AG04450 (cell line): ENCODE measurements around the gene KCTD18. TPM values are rescaled to one million over a fixed set of nuclear protein-coding genes. Genes with fewer than 3 reads are reported as not detected.

ENCODE experiments used
- CTCF ChIA-PET: fragments of 300-600, 350-600 bp; formaldehyde crosslinking; extraction: SDS; loops from one replicate; lab custom pipeline; 2022; ENCODE audit warnings: antibody characterized with exemption, inconsistent platforms; lab: Charles Lee
- POLR2A ChIA-PET: fragments of 350-600 bp; formaldehyde crosslinking; extraction: SDS; loops from one replicate; lab custom pipeline; 2021; ENCODE audit warnings: antibody characterized with exemption, inconsistent platforms; lab: Yijun Ruan, JAX
- DNase-seq: peaks from one replicate; pipeline ENCODE4 v3.0.0-alpha.2; 2011; ENCODE audit warnings: low read depth, low spot score
- H3K27ac ChIP-seq: one replicate; pipeline ENCODE4 v1.5.1; 2012; ENCODE audit warnings: low read depth, low read length, control low read depth
- H3K27me3 ChIP-seq: one replicate; pipeline ENCODE4 v1.6.0; 2012; ENCODE audit warnings: low read length; ENCODE audit not compliant: control insufficient read depth, insufficient read depth
- H3K4me3 ChIP-seq: 2 replicates; pipeline ENCODE4 v1.5.1; 2011; ENCODE audit warnings: mild to moderate bottlenecking, low read depth, low read length, control low read depth
- H3K9me3 ChIP-seq: 2 replicates; pipeline ENCODE4 v1.5.1; 2012; ENCODE audit warnings: low read length; ENCODE audit not compliant: control insufficient read depth, insufficient read depth
- polyA plus RNA-seq: library from polyadenylated mRNA; depleted of rRNA; stranded (reverse); fragments of >200 nt; gene quantifications from 2 replicates; pipeline ENCODE4 v1.2.3, GENCODE V29; 2011
- TF ChIP-seq, protein P1 (sequence below): IDR thresholded peaks from 2 replicates; pipeline ENCODE4 v1.5.1; 2011; ENCODE audit warnings: low read depth, low read length, control low read depth, inconsistent platforms

The KCTD18 gene
- polyA plus RNA-seq, 1 experiment = 13.8 TPM

DNA sequence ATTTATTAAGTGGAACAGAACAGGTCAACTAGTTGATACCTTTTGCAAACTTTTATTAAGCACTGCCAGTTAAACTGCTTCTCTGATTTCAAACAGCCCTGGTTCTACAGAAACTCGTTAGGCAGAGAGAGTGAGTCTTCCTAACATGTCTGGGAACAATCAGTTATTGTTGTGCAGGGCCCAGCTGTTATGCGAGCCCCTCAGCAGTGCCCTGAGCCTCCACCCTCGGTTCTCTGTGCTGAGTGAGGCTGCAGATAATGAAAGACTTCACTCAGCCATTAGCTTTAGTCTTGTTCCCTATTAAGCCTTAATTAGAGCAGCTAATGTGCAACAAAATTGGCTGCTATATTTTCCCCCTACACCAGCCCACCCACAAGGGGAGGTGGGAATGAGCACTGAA, 39.6 kb downstream of the KCTD18 start:
- CTCF ChIA-PET = interaction anchor here (1.0 to 2.2 kb wide), 4 partner anchors 11 to 490 kb away, joined by 3 to 8 read pairs (median 4); no protein-coding TSS in a partner anchor
- DNase-seq = no peak
- Histone ChIP-seq H3K4me3 (no peak overlapping the region), H3K27me3 (no peaks in the 10 kb centered on the region), H3K27ac (no peak overlapping the region), H3K9me3 (no peaks in the 10 kb centered on the region)
- POLR2A ChIA-PET = no interaction called here
- TF ChIP-seq, protein P1, sequence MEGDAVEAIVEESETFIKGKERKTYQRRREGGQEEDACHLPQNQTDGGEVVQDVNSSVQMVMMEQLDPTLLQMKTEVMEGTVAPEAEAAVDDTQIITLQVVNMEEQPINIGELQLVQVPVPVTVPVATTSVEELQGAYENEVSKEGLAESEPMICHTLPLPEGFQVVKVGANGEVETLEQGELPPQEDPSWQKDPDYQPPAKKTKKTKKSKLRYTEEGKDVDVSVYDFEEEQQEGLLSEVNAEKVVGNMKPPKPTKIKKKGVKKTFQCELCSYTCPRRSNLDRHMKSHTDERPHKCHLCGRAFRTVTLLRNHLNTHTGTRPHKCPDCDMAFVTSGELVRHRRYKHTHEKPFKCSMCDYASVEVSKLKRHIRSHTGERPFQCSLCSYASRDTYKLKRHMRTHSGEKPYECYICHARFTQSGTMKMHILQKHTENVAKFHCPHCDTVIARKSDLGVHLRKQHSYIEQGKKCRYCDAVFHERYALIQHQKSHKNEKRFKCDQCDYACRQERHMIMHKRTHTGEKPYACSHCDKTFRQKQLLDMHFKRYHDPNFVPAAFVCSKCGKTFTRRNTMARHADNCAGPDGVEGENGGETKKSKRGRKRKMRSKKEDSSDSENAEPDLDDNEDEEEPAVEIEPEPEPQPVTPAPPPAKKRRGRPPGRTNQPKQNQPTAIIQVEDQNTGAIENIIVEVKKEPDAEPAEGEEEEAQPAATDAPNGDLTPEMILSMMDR = no peak

DNA sequence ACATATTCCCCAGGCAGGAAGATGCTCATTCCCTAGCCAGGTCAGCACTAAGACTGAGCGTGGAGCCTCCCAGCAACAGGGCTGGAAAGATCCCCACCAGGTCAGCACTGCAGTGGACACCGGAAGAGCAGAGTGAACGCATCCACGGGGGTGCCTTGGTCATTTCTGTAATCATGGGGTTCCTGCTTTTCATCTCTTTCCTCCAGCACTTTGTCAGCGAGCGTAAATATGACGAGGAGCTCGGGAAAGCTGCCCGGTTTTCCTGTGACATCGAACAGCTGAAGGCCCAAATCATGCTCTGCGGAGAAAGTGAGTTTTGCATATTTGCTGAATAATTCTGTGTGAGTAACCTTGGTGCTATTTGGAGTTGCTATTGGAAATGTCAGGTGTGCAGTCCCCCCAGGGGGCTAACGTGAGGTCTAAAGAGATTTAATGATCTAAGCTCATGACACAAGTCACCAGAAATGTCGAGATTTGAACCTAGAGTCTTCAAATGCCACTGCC, 40.1 kb downstream of the KCTD18 start:
- CTCF ChIA-PET = interaction anchor here (1.0 kb wide), 2 partner anchors 11 to 490 kb away, joined by 3 to 4 read pairs; no protein-coding TSS in a partner anchor
- no peak for DNase-seq
- Histone ChIP-seq H3K4me3 (no peak overlapping the region), H3K9me3 (no peaks in the 10 kb centered on the region), H3K27me3 (no peaks in the 10 kb centered on the region), H3K27ac (peak overlapping the region; percentile 3)
- TF ChIP-seq, protein P1 = no peak
- POLR2A ChIA-PET = no interaction called here

DNA sequence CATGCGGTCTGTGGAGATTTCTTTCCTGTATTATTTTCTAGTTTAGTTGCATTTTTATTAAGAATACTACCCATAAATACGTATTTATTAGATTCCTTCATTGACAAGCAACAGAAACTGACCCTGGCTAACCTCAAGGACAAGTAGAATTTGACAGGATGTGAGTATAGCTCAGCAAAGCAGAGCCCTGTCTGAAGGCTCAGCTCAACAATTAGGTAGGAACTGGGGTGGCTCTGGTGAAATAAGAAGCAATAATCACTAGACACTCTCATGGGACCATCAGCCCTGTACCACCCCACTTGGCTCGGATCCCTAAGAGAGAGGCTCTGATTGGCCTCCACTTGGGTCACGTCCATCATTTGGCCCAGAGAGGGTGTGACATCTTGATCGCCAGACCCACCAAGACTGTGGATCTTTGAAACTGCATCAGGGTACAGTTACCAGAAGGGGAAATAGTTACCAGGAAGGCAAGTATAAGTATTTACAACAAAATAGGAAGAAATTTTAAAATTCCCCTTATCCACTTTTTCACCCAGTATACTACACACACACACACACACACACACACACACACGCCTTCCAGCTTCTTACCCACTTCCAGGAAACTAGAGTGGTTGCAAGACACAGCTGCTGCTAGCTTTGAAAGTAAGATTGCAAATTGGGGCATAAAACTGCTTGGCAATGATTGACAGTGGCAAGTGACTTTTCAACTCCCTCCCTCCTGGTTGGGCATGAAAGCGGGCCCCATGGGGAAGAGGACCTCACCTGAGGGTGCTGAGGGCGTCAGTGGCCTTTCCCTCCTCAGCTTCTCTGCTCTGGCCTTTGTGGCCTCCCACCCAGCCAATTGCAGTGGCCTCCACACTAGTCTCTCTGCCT, 41.8 kb downstream of the KCTD18 start:
- Histone ChIP-seq H3K9me3 (no peaks in the 10 kb centered on the region), H3K27ac (no peak overlapping the region), H3K4me3 (no peak overlapping the region), H3K27me3 (no peaks in the 10 kb centered on the region)
- TF ChIP-seq, protein P1 = no peak
- no peak for DNase-seq
- ChIA-PET POLR2A (no interaction called here), CTCF (interaction anchor here (0.7 to 2.5 kb wide), 3 partner anchors 13 to 488 kb away, joined by 3 to 10 read pairs (median 4); no protein-coding TSS in a partner anchor)

DNA sequence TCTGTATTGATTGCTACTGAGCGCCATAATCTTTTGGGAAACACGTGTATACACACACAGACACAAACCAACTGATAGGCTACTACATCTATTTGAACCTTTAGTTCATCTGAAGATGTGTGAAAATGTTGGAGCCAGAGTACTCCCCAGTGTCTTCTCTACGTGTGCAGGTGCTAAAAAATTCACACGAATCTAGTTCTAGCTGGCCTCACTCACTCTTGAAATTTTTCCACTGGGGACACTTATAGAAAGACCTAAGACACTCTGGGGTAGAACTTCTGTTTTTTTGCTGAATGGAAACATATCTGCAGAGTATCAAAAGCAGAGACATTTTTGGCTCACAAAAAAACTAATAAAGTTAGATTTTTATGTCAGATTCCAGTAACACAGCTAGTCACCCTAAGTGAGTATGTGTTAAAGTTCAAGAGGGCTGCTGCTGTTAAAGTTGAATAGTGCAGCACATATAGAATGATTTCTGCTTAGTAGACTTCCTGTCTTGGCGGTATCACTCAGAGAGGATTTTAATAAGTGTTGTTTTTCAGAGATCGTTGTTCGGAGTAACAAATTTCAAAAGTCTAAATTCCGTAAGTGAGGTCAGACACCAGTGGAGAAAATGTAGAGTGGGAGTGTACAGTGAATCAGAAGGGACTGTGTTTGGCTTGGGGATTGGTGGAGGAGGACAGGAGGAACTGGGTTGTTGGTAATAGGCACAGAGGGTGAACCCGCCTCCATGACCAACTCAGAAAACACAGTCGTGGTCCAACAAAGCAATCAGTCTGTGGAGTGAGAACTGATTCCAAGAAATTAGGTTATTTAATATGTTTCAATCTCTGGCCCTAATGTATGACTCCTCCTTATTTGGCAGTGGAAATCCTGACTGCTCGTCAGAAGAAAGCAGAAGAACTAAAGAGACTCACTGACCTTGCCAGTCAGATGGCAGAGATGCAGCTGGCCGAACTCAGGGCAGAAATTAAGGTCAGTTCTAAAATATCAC, 43.1 kb downstream of the KCTD18 start:
- no peak overlapping the region for H3K4me3 ChIP-seq
- H3K9me3 ChIP-seq = no peaks in the 10 kb centered on the region
- no peak overlapping the region for H3K27ac ChIP-seq
- CTCF ChIA-PET = interaction anchor here (2.5 kb wide), 1 partner anchor 14 kb away, joined by 10 read pairs; no protein-coding TSS in a partner anchor
- TF ChIP-seq, protein P1 = no peak
- no peak for DNase-seq
- POLR2A ChIA-PET = interaction anchor here (0.5 kb wide), 1 partner anchor 737 kb away, joined by 5 read pairs; no protein-coding TSS in a partner anchor
- H3K27me3 ChIP-seq = no peaks in the 10 kb centered on the region
